Neural cell (in vitro differentiated cells): ENCODE measurements around the gene TLL2. TPM values are rescaled to one million over a fixed set of nuclear protein-coding genes. Genes with fewer than 3 reads are reported as not detected.

ENCODE experiments used
- H2AFZ ChIP-seq: fragments of 200-600, 300-800 bp; sonication (generic), shearing (Covaris generic); 2 replicates; pipeline ENCODE4 v1.6.0; 2014; ENCODE audit warnings: low read depth, mild to moderate bottlenecking, antibody characterized with exemption, low read length, moderate library complexity
- H3F3A ChIP-seq: fragments of 200-600 bp; shearing (Covaris generic); 2 replicates; pipeline ENCODE4 v1.6.1; 2016; ENCODE audit warnings: mild to moderate bottlenecking, moderate library complexity, mixed read lengths, antibody characterized with exemption, low read length; ENCODE audit not compliant: insufficient read depth, poor library complexity, severe bottlenecking
- H3K27ac ChIP-seq: fragments of 200-600, 300-800 bp; sonication (generic), shearing (Covaris generic); 2 replicates; pipeline ENCODE4 v1.5.1; 2014; ENCODE audit warnings: mild to moderate bottlenecking, low read length, moderate library complexity
- H3K27me3 ChIP-seq: fragments of 300-800, 200-600 bp; sonication (generic), shearing (Covaris generic); 2 replicates; pipeline ENCODE4 v1.6.0; 2014; ENCODE audit warnings: mild to moderate bottlenecking, low read depth, low read length, moderate library complexity; ENCODE audit not compliant: insufficient read depth
- H3K36me3 ChIP-seq: fragments of 300-800, 200-600 bp; sonication (generic), shearing (Covaris generic); 2 replicates; pipeline ENCODE4 v1.5.1; 2014; ENCODE audit warnings: mild to moderate bottlenecking, antibody characterized with exemption, low read length, moderate library complexity; ENCODE audit not compliant: insufficient read depth
- H3K4me2 ChIP-seq: fragments of 300-800, 200-600 bp; sonication (generic), shearing (Covaris generic); 2 replicates; pipeline ENCODE4 v1.6.0; 2014; ENCODE audit warnings: mild to moderate bottlenecking, low read length
- H3K4me3 ChIP-seq: fragments of 300-800, 200-600 bp; sonication (generic), shearing (Covaris generic); 2 replicates; pipeline ENCODE4 v1.5.1; 2014; ENCODE audit warnings: mild to moderate bottlenecking, low read length, moderate library complexity
- H3K79me2 ChIP-seq: fragments of 200-600 bp; shearing (Covaris generic); replicated peaks from 2 replicates; pipeline ENCODE4 v1.6.0; 2014; ENCODE audit warnings: mild to moderate bottlenecking, low read length, moderate library complexity; ENCODE audit not compliant: insufficient read depth
- H3K9ac ChIP-seq: fragments of 300-800, 200-600 bp; sonication (generic), shearing (Covaris generic); 2 replicates; pipeline ENCODE4 v1.6.1; 2016; ENCODE audit warnings: mild to moderate bottlenecking, low read length, mixed read lengths
- H3K9me2 ChIP-seq: fragments of 200-600 bp; shearing (Covaris generic); 2 replicates; pipeline ENCODE4 v1.6.1; 2016; ENCODE audit warnings: mild to moderate bottlenecking, low read length, mixed read lengths; ENCODE audit not compliant: insufficient read depth
- H3K9me3 ChIP-seq: fragments of 200-600, 300-800 bp; sonication (generic), shearing (Covaris generic); 2 replicates; pipeline ENCODE4 v1.6.1; 2016; ENCODE audit warnings: mild to moderate bottlenecking, mixed run types, low read length, moderate library complexity, mixed read lengths
- H4K20me1 ChIP-seq: fragments of 200-600 bp; shearing (Covaris generic); 2 replicates; pipeline ENCODE4 v1.6.1; 2016; ENCODE audit warnings: mild to moderate bottlenecking, mixed run types; ENCODE audit not compliant: insufficient read depth
- EP300 ChIP-seq: fragments of 450-650 bp; conservative IDR thresholded peaks from 2 replicates; pipeline ENCODE4 v1.6.1; 2014; ENCODE audit warnings: antibody characterized with exemption, mild to moderate bottlenecking, moderate library complexity; ENCODE audit not compliant: poor library complexity, severe bottlenecking
- EZH2 ChIP-seq: fragments of 200-600, 300-800 bp; shearing (Covaris generic), sonication (generic); IDR thresholded peaks from 2 replicates; pipeline ENCODE4 v1.6.1; 2014; ENCODE audit warnings: antibody characterized with exemption, low read length, borderline replicate concordance, mild to moderate bottlenecking; ENCODE audit not compliant: insufficient read depth, poor library complexity, severe bottlenecking
- MXI1 ChIP-seq: fragments of 450-650 bp; conservative IDR thresholded peaks from 2 replicates; pipeline ENCODE4 v1.6.1; 2014; ENCODE audit warnings: antibody characterized with exemption, mild to moderate bottlenecking; ENCODE audit not compliant: poor library complexity, severe bottlenecking
- POLR2AphosphoS5 ChIP-seq: IDR thresholded peaks from 2 replicates; pipeline ENCODE4 v1.6.1; 2012
- RAD21 ChIP-seq: fragments of 450-650 bp; conservative IDR thresholded peaks from 2 replicates; pipeline ENCODE4 v1.6.1; 2014; ENCODE audit warnings: antibody characterized with exemption, mild to moderate bottlenecking, moderate library complexity
- REST ChIP-seq: IDR thresholded peaks from 2 replicates; pipeline ENCODE4 v1.6.1; 2012; ENCODE audit warnings: borderline replicate concordance
- SMC3 ChIP-seq: fragments of 450-650 bp; conservative IDR thresholded peaks from 2 replicates; pipeline ENCODE4 v1.6.1; 2014; ENCODE audit warnings: antibody characterized with exemption, mild to moderate bottlenecking, moderate library complexity; ENCODE audit not compliant: poor library complexity
- TAF1 ChIP-seq: IDR thresholded peaks from 2 replicates; pipeline ENCODE4 v1.6.1; 2012; ENCODE audit warnings: low read depth
- polyA plus RNA-seq: library from polyadenylated mRNA; depleted of rRNA; stranded (reverse); fragments of >200 nt; gene quantifications from 2 replicates; pipeline ENCODE4 v1.2.3, GENCODE V29; 2014
- TF ChIP-seq, protein P1 (sequence below): fragments of 450-650 bp; IDR thresholded peaks from 2 replicates; pipeline ENCODE4 v1.5.1; 2014; ENCODE audit warnings: antibody characterized with exemption, mild to moderate bottlenecking, moderate library complexity; ENCODE audit not compliant: poor library complexity, severe bottlenecking

TLL2 gene
- polyA plus RNA-seq, 1 donor from 2014 or later: 0.11 TPM

- no peaks in the 10 kb centered on the region for H3K9me3 ChIP-seq
- H2AFZ ChIP-seq: no peak within 1 kb of the TSS
- no peaks in the 10 kb centered on the region for H4K20me1 ChIP-seq
- no peaks in the 10 kb centered on the region for H3K36me3 ChIP-seq
- no peaks in the 10 kb centered on the region for H3K79me2 ChIP-seq
- H3K9me2 ChIP-seq: no peaks in the 10 kb centered on the region
- no peaks in the 10 kb centered on the region for H3K27me3 ChIP-seq
- H3F3A ChIP-seq: no peaks in the 10 kb centered on the region
- no peak within 1 kb of the TSS for H3K4me3 ChIP-seq
- no peak for TF ChIP-seq SMC3
- no peak for TF ChIP-seq EP300
- no peak for TF ChIP-seq REST
- no peak for TF ChIP-seq RAD21
- TF ChIP-seq EZH2: no peak
- no peak for TF ChIP-seq POLR2AphosphoS5
- no peak for TF ChIP-seq MXI1
- TF ChIP-seq, protein P1, sequence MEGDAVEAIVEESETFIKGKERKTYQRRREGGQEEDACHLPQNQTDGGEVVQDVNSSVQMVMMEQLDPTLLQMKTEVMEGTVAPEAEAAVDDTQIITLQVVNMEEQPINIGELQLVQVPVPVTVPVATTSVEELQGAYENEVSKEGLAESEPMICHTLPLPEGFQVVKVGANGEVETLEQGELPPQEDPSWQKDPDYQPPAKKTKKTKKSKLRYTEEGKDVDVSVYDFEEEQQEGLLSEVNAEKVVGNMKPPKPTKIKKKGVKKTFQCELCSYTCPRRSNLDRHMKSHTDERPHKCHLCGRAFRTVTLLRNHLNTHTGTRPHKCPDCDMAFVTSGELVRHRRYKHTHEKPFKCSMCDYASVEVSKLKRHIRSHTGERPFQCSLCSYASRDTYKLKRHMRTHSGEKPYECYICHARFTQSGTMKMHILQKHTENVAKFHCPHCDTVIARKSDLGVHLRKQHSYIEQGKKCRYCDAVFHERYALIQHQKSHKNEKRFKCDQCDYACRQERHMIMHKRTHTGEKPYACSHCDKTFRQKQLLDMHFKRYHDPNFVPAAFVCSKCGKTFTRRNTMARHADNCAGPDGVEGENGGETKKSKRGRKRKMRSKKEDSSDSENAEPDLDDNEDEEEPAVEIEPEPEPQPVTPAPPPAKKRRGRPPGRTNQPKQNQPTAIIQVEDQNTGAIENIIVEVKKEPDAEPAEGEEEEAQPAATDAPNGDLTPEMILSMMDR: no peak
- TF ChIP-seq TAF1: no peak
- no peak within 1 kb of the TSS for H3K27ac ChIP-seq
- no peak within 1 kb of the TSS for H3K9ac ChIP-seq
- H3K4me2 ChIP-seq: no peak within 1 kb of the TSS
These were observed 154.7 kb downstream of the TLL2 start, which contains the start of gene OPALIN for GRCh38 chr10:96358851-96359540. Gene OPALIN, minus strand, starts transcription at chr10:96359002. Its CDS starts 106 bp downstream, at chr10:96358896.

DNA sequence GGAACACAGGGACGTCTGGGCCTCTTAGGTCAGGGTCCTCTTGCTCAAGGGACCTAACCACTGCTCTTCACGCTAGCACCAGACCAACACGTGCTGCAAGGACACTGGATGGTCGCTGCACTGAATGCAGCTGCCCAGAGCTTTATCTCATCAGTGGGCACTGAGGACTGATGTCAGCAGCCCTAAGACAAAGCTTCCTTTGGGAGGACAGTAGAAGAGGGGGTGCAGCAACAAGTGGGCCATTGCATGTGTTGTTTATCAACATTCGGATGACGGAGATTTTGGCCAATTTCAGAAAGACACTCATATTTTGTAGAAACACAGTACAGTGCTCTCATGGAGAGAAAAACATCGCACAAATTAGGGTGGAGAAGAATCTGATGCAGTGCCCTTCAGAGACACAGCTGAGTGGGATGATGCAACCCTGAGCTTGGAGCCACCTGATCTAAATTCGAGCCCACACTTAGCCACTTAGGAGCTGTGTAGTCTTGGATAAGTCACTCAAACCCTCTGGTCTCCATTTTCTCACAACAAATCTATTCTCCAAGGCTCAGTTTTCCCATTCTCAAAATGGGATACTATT is 156.6 kb downstream of the TLL2 start:
- Histone ChIP-seq H3K27ac (no peak overlapping the region), H3K27me3 (no peaks in the 10 kb centered on the region), H3K4me2 (no peak overlapping the region), H4K20me1 (no peaks in the 10 kb centered on the region), H3K9me3 (no peaks in the 10 kb centered on the region), H3K9ac (no peak overlapping the region), H2AFZ (no peak overlapping the region), H3F3A (no peaks in the 10 kb centered on the region), H3K79me2 (no peaks in the 10 kb centered on the region), H3K9me2 (no peaks in the 10 kb centered on the region), H3K36me3 (no peaks in the 10 kb centered on the region), H3K4me3 (no peak overlapping the region)
- no peak for TF ChIP-seq EZH2
- TF ChIP-seq POLR2AphosphoS5: no peak
- no peak for TF ChIP-seq SMC3
- TF ChIP-seq RAD21: no peak
- TF ChIP-seq, protein P1: no peak
- no peak for TF ChIP-seq TAF1
- no peak for TF ChIP-seq MXI1
- TF ChIP-seq EP300: no peak
- TF ChIP-seq REST: no peak
